GM12891 (cell line): ENCODE measurements around the gene SFI1.

Experiments used
- POLR2A ChIP-seq: IDR thresholded peaks from 2 replicates; pipeline ENCODE4 v1.6.1; 2011; ENCODE audit warnings: low read depth, low read length, control low read depth
- TAF1 ChIP-seq: IDR thresholded peaks from 2 replicates; pipeline ENCODE4 v1.6.1; 2011; ENCODE audit warnings: low read depth, low read length, control low read depth

GRCh38 chr22:31630331-31631329 lies 134.3 kb downstream of the SFI1 start:
- TF ChIP-seq TAF1 (no peak), POLR2A (no peak; the same call in 1 of the 2 replicates)
